Mammary epithelial cell (primary cell): ENCODE measurements around the gene HEATR9.

Experiments
- CTCF ChIP-seq, 2 donors: IDR thresholded peaks in 1 of 2; conservative IDR thresholded peaks in 1 of 2; 2 replicates each; pipeline ENCODE4 v1.5.1; 2011 to 2012; ENCODE audit warnings: inconsistent platforms in 2 of 2, low read length in 2 of 2, mild to moderate bottlenecking in 2 of 2, control low read depth in 1 of 2, low read depth in 1 of 2; ENCODE audit not compliant: insufficient read depth in 1 of 2; ENCODE audit errors: extremely low read depth in 1 of 2
- EZH2 ChIP-seq: IDR thresholded peaks from 2 replicates; pipeline ENCODE4 v1.6.1; 2012; ENCODE audit warnings: low read length, inconsistent platforms, borderline replicate concordance

- no peak for TF ChIP-seq CTCF (conservative IDR thresholded peaks at IDR 0.05 in 1 of 2, IDR thresholded peaks at IDR 0.05 in 1 of 2; ENCODE audit: extremely low read depth in 1 of 2, insufficient read depth in 1 of 2, low read depth in 1 of 2, low read length in 2 of 2)
- no peak for TF ChIP-seq EZH2
These were observed 3.8 kb downstream of the HEATR9 start for GRCh38 chr17:35864853-35865252.
